GM12892 (cell line): ENCODE data around the gene BICC1.

Experiments
- DNase-seq: peaks from one replicate; pipeline ENCODE4 v3.0.0; 2011; ENCODE audit not compliant: insufficient read length
- FAIRE-seq: peaks from 2 replicates; lab custom pipeline; 2011; peaks lifted over from hg19 to GRCh38; lab: Jason Lieb, UNC
- POLR2A ChIP-seq: IDR thresholded peaks from 2 replicates; pipeline ENCODE4 v1.6.1; 2011; ENCODE audit warnings: low read depth, low read length, control low read depth
- POLR2AphosphoS5 ChIP-seq: IDR thresholded peaks from 2 replicates; pipeline ENCODE4 v1.6.1; 2011; ENCODE audit warnings: low read depth, low read length, control low read depth
- TAF1 ChIP-seq: IDR thresholded peaks from 2 replicates; pipeline ENCODE4 v1.6.1; 2011; ENCODE audit warnings: low read depth, mild to moderate bottlenecking, control low read depth, low read length, borderline replicate concordance

The BICC1 gene

GRCh38 chr10:58712141-58712540 is 199.5 kb downstream of the BICC1 start:
- DNase-seq (no peak), FAIRE-seq (no peak)
- TF ChIP-seq POLR2AphosphoS5, result no peak
- TF ChIP-seq TAF1, result no peak
- no peak for TF ChIP-seq POLR2A

GRCh38 chr10:58712982-58713381 is 200.3 kb downstream of the BICC1 start:
- no peak for TF ChIP-seq POLR2A
- no peak for TF ChIP-seq TAF1
- TF ChIP-seq POLR2AphosphoS5, result no peak
- DNase-seq, result no peak
- FAIRE-seq, result no peak

GRCh38 chr10:58714409-58714808 is 201.7 kb downstream of the BICC1 start:
- FAIRE-seq (no peak), DNase-seq (no peak)
- TF ChIP-seq TAF1 (no peak), POLR2A (no peak), POLR2AphosphoS5 (no peak)

- FAIRE-seq, result no peak
- DNase-seq, result no peak
- TF ChIP-seq POLR2AphosphoS5 (no peak), TAF1 (no peak), POLR2A (no peak)
Measured at GRCh38 chr10:58715061-58715460, 202.4 kb downstream of the BICC1 start.

GRCh38 chr10:58718596-58718995 is 205.9 kb downstream of the BICC1 start:
- FAIRE-seq, result no peak
- TF ChIP-seq POLR2A (no peak), TAF1 (no peak), POLR2AphosphoS5 (no peak)

GRCh38 chr10:58721601-58722281 is 209.1 kb downstream of the BICC1 start:
- FAIRE-seq, result no peak
- no peak for DNase-seq
- no peak for TF ChIP-seq TAF1
- TF ChIP-seq POLR2AphosphoS5, result no peak
- no peak for TF ChIP-seq POLR2A

More at GRCh38 chr10:58718596-58718995, 205.9 kb downstream of the BICC1 start:
- no peak for DNase-seq

- no peak for FAIRE-seq
- no peak for TF ChIP-seq POLR2A
- no peak for TF ChIP-seq TAF1
- TF ChIP-seq POLR2AphosphoS5, result no peak
- no peak for DNase-seq
Measured at GRCh38 chr10:58723186-58723585, 210.5 kb downstream of the BICC1 start.

- FAIRE-seq (no peak), DNase-seq (no peak)
- TF ChIP-seq TAF1, result no peak
- no peak for TF ChIP-seq POLR2A
- TF ChIP-seq POLR2AphosphoS5, result no peak
Measured at GRCh38 chr10:58723966-58724365, 211.3 kb downstream of the BICC1 start.

DNA sequence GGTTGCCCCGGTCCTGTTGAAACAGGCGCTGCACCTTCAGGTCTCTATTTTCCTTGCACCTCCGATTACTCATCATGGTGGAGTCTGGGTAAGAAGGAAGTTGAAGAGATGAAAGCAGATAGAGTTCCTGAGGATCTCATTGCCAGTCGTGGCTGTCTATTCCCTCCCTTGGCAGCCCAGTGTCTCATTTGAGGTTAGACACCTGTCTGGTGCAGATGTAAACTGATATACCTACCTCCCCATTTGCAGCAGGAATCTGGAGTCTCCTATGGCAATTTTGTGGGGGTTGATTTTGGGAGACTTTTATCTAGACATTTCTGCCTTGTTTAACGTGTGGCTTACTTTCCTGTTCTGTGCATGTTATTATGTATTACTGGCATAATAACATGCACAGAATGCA is 212.1 kb downstream of the BICC1 start:
- DNase-seq (no peak), FAIRE-seq (no peak)
- no peak for TF ChIP-seq POLR2AphosphoS5
- no peak for TF ChIP-seq POLR2A
- TF ChIP-seq TAF1, result no peak

DNA sequence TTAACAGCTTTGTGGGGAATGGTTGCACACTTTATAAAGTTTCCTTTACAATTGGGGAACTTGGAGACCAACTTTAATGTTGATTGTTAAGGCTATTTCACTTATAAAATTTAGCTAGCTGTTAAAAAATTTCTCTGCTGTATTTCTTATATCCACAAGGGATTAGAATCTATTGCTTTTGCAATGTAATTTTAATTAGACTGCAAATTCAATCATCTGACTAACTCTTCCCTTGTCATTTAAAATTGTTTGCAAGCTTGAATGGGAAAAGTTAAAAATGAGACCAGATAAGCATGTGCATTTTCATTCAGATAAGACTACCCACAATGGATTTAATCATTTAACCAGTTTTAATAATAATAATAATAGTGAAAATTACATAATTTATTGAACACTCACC is 213.2 kb downstream of the BICC1 start:
- FAIRE-seq, result no peak
- no peak for DNase-seq
- TF ChIP-seq TAF1 (no peak), POLR2A (no peak), POLR2AphosphoS5 (no peak)

DNA sequence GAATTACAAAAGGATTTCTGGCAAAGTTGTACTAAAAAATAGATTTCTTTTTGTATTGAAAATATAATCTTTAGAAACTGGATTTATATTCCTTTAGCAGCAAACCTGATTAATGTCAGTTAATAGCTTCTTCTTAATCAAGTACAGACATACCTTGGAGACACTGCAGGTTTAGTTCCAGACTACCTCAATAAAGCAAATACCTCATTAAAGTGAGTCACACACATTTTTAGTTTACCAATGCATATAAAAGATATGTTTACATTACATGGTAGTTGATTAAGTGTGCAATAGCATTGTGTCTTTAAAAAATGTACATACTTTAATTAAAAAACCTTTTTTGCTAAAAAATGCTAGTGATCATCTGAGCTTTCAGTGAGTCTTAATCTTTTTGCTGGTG is 215.0 kb downstream of the BICC1 start:
- no peak for FAIRE-seq

DNA sequence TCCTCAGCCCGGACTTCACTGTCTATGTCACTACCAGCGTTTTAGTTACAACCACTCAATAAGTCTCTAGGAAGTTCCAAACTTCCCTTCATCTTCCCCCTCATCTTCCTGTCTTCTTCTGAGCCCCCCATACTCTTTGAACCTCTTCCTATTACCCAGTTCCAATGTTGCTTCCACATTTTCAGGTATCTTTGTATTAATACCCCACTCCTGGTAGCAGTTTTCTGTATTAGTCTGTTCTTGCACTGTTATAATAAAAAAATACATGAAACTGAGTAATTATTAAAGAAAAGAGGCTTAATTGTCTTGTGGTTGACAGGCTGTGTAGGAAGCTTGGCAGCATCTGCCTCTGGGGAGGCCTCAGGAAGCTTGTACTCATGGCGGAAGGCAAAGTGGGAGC is 218.6 kb downstream of the BICC1 start:
- TF ChIP-seq TAF1 (no peak), POLR2AphosphoS5 (no peak), POLR2A (no peak)
- FAIRE-seq (no peak), DNase-seq (no peak)

More for the DNA sequence above, 215.0 kb downstream of the BICC1 start:
- DNase-seq, result no peak
- TF ChIP-seq POLR2AphosphoS5, result no peak
- no peak for TF ChIP-seq POLR2A
- no peak for TF ChIP-seq TAF1

- FAIRE-seq (no peak), DNase-seq (no peak)
- TF ChIP-seq TAF1, result no peak
- no peak for TF ChIP-seq POLR2A
- no peak for TF ChIP-seq POLR2AphosphoS5
Measured at GRCh38 chr10:58733436-58733835, 220.8 kb downstream of the BICC1 start.

DNA sequence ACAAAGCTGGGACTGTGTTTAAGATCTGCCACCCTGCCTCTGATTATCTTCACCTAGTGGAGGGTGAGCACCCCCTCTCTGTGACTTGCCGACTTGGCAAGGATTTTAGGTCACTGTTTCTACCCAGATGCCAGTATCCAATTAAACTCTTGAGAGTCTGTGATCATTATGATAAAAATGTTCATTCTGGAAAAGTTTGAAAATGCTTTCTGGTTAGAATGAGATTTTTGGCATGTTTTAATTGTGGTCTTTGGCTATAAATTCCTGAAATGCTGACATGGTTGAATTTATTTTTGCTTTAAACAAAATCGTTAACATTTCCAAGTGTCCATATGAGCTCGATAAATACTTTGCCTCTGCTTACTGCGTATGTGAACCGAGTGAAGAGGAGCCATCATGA is 221.4 kb downstream of the BICC1 start:
- TF ChIP-seq POLR2A, result no peak
- FAIRE-seq (no peak), DNase-seq (no peak)
